ENCODE results near the gene AQP4.

The AQP4 gene

GRCh38 chr18:26875040-26875654 is 9.6 kb upstream of the AQP4 start:
- H3K9me3 ChIP-seq (ENCODE audit: low read length): no peaks in the 10 kb centered on the region
- H3K4me2 ChIP-seq (ENCODE audit: low read length): no peak overlapping the region
- no peak overlapping the region for H2AFZ ChIP-seq (ENCODE audit: low read length)
- no peak overlapping the region for H3K4me3 ChIP-seq (ENCODE audit: low read depth, low read length, poor library complexity, severe bottlenecking)
- H3K4me1 ChIP-seq (ENCODE audit: insufficient read depth, low read length, severe bottlenecking): no peaks in the 10 kb centered on the region
- H3F3A ChIP-seq (ENCODE audit: insufficient read depth, low read length): no peaks in the 10 kb centered on the region
- no peaks in the 10 kb centered on the region for H3K79me2 ChIP-seq (ENCODE audit: insufficient read depth, low read length)
- H3K9ac ChIP-seq (ENCODE audit: low read length): no peak overlapping the region
- H3K27me3 ChIP-seq (ENCODE audit: insufficient read depth, low read length): no peaks in the 10 kb centered on the region
- no peaks in the 10 kb centered on the region for H3K9me2 ChIP-seq (ENCODE audit: low read depth, low read length)
- H3K27ac ChIP-seq (ENCODE audit: low read depth, low read length, poor library complexity, severe bottlenecking): no peak overlapping the region
- H4K20me1 ChIP-seq (ENCODE audit: insufficient read depth, low read length): no peaks in the 10 kb centered on the region
- no peaks in the 10 kb centered on the region for H3K36me3 ChIP-seq (ENCODE audit: insufficient read depth, low read length)
- no peak for TF ChIP-seq EZH2 (IDR thresholded peaks at IDR 0.05; ENCODE audit: borderline replicate concordance, low read length)
- TF ChIP-seq, protein P1, sequence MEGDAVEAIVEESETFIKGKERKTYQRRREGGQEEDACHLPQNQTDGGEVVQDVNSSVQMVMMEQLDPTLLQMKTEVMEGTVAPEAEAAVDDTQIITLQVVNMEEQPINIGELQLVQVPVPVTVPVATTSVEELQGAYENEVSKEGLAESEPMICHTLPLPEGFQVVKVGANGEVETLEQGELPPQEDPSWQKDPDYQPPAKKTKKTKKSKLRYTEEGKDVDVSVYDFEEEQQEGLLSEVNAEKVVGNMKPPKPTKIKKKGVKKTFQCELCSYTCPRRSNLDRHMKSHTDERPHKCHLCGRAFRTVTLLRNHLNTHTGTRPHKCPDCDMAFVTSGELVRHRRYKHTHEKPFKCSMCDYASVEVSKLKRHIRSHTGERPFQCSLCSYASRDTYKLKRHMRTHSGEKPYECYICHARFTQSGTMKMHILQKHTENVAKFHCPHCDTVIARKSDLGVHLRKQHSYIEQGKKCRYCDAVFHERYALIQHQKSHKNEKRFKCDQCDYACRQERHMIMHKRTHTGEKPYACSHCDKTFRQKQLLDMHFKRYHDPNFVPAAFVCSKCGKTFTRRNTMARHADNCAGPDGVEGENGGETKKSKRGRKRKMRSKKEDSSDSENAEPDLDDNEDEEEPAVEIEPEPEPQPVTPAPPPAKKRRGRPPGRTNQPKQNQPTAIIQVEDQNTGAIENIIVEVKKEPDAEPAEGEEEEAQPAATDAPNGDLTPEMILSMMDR (IDR thresholded peaks at IDR 0.05; ENCODE audit: low read length): no peak

DNA sequence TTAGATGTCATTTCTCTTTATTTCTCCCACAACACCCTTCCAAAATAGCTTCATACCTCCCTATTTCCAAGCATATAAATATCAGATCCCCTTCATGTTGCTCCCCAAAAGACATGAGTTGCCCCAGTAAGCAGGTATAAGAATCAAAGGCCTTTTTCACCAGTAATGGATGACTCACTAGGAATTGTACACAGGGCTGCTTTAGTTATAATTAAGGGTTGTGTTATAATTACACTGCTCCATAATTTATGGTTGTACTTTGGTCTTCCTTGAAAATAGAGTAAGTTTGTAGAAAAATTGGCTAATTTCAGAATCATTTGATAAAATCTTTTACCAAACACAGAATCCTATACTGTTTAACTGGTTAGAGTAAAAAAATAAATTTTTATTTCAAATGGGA is 8.8 kb upstream of the AQP4 start:
- Histone ChIP-seq H3K27ac (ENCODE audit: low read depth, low read length, poor library complexity, severe bottlenecking) (no peak overlapping the region), H2AFZ (ENCODE audit: low read length) (no peak overlapping the region), H3K9me3 (ENCODE audit: low read length) (no peaks in the 10 kb centered on the region), H3K4me3 (ENCODE audit: low read depth, low read length, poor library complexity, severe bottlenecking) (no peak overlapping the region), H3K27me3 (ENCODE audit: insufficient read depth, low read length) (no peaks in the 10 kb centered on the region), H3K4me1 (ENCODE audit: insufficient read depth, low read length, severe bottlenecking) (no peaks in the 10 kb centered on the region), H3K79me2 (ENCODE audit: insufficient read depth, low read length) (no peaks in the 10 kb centered on the region), H4K20me1 (ENCODE audit: insufficient read depth, low read length) (no peaks in the 10 kb centered on the region), H3K4me2 (ENCODE audit: low read length) (no peak overlapping the region), H3K9ac (ENCODE audit: low read length) (no peak overlapping the region), H3F3A (ENCODE audit: insufficient read depth, low read length) (no peaks in the 10 kb centered on the region), H3K9me2 (ENCODE audit: low read depth, low read length) (no peaks in the 10 kb centered on the region), H3K36me3 (ENCODE audit: insufficient read depth, low read length) (no peaks in the 10 kb centered on the region)
- no peak for TF ChIP-seq EZH2 (IDR thresholded peaks at IDR 0.05; ENCODE audit: borderline replicate concordance, low read length)
- TF ChIP-seq, protein P1 (IDR thresholded peaks at IDR 0.05; ENCODE audit: low read length): no peak

- Histone ChIP-seq H3K4me3 (ENCODE audit: low read depth, low read length, poor library complexity, severe bottlenecking) (no peak overlapping the region), H3K9me2 (ENCODE audit: low read depth, low read length) (no peaks in the 10 kb centered on the region), H3F3A (ENCODE audit: insufficient read depth, low read length) (no peaks in the 10 kb centered on the region), H3K4me2 (ENCODE audit: low read length) (no peak overlapping the region), H3K9me3 (ENCODE audit: low read length) (no peaks in the 10 kb centered on the region), H4K20me1 (ENCODE audit: insufficient read depth, low read length) (no peaks in the 10 kb centered on the region), H2AFZ (ENCODE audit: low read length) (no peak overlapping the region), H3K36me3 (ENCODE audit: insufficient read depth, low read length) (no peaks in the 10 kb centered on the region), H3K27me3 (ENCODE audit: insufficient read depth, low read length) (no peaks in the 10 kb centered on the region), H3K79me2 (ENCODE audit: insufficient read depth, low read length) (no peaks in the 10 kb centered on the region), H3K9ac (ENCODE audit: low read length) (no peak overlapping the region), H3K4me1 (ENCODE audit: insufficient read depth, low read length, severe bottlenecking) (no peaks in the 10 kb centered on the region), H3K27ac (ENCODE audit: low read depth, low read length, poor library complexity, severe bottlenecking) (no peak overlapping the region)
- TF ChIP-seq, protein P1 (IDR thresholded peaks at IDR 0.05; ENCODE audit: low read length): no peak
- no peak for TF ChIP-seq EZH2 (IDR thresholded peaks at IDR 0.05; ENCODE audit: borderline replicate concordance, low read length)
These were observed 4.1 kb upstream of the AQP4 start for GRCh38 chr18:26869640-26870039.
